22Rv1 (cell line): Measurements from ENCODE around the gene CMIP.

Experiments used
- CTCF ChIP-seq: fragments of 450-650 bp; IDR thresholded peaks from 2 replicates; pipeline ENCODE4 v1.5.1; 2017; ENCODE audit warnings: mild to moderate bottlenecking
- ZFX ChIP-seq: fragments of 450-650 bp; IDR thresholded peaks from 2 replicates; pipeline ENCODE4 v1.6.1; 2017; ENCODE audit warnings: antibody characterized with exemption, borderline replicate concordance

- TF ChIP-seq CTCF, result no peak
- TF ChIP-seq ZFX, result no peak
Measured at GRCh38 chr16:81661082-81661481, 216.5 kb downstream of the CMIP start.
